ENCODE measurements around the gene STEAP2.

STEAP2 gene

GRCh38 chr7:90194911-90195809 is 16.4 kb upstream of the STEAP2 start:
- no peak for DNase-seq (ENCODE audit: low read depth)

DNA sequence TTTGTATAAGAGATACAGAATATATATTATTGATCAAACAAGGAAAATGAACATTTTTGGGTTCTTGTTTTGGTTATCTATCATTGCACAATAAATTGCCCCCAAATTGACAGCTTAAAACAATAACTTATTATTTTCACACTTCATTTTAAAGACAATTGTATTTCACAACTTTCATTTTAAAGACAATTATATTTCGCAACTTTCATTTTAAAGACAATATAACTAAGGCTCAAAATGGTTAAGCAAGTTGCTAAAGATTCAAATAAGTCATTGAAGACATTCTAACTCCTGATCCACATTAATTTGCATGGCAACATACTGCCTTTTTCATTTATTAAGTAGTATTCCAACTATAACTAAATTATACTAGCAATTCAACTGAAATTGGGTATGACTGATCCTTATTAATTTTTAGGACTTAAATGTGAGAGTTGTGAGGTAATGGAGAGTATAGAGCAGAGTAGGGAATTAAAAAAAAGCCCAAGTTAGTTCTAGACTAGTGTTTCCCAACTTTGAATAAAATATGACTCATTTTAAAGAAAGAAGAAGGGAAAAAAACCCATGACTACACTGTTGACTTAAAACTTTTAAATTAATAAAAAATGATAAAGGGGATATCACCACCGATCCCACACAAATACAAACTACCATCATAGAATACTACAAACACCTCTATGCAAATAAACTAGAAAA is 9.9 kb upstream of the STEAP2 start:
- DNase-seq (ENCODE audit: low read depth) = no peak

GRCh38 chr7:90207956-90208355 is 3.6 kb upstream of the STEAP2 start:
- no peak for DNase-seq (ENCODE audit: low read depth)

- no peak for DNase-seq (ENCODE audit: low read depth)
These were observed 1.8 kb upstream of the STEAP2 start for GRCh38 chr7:90209776-90210175.

GRCh38 chr7:90210475-90210874 is 1.1 kb upstream of the STEAP2 start:
- DNase-seq (ENCODE audit: low read depth) = no peak

GRCh38 chr7:90210981-90211380 is 559 bp upstream of the STEAP2 start:
- no peak for DNase-seq (ENCODE audit: low read depth)

GRCh38 chr7:90212149-90212495 is 582 bp downstream of the STEAP2 start:
- no peak for DNase-seq (ENCODE audit: low read depth)

GRCh38 chr7:90213521-90213920 is 2.0 kb downstream of the STEAP2 start:
- no peak for DNase-seq (ENCODE audit: low read depth)

DNA sequence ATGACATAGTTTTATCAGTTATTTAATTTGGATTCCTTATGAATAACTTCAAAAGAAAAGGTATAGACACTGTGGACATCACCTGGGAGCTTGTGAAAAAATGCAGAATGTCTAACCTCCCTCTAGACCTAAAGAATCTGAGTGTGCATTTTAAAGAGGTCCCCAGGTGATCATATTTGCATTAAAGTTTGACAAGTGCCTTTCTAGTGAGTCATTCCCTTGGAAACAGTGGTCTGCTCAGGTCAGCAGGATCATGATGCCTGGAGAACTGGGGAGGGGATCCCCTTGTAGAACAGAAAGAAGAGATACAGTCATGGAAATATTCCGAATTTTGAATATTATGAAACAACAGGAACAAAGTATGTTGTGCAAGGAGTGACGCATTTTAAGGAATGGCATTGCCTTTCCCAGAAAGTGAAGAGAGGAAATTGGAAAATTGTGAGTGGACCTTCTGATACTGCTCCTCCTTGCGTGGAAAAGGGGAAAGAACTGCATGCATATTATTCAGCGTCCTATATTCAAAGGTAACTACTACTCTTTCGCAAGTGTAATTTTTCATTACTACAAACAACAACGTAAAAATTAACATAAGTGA is 4.6 kb downstream of the STEAP2 start:
- no peak for DNase-seq (ENCODE audit: low read depth)

GRCh38 chr7:90216771-90217170 is 5.2 kb downstream of the STEAP2 start:
- no peak for DNase-seq (ENCODE audit: low read depth)

DNA sequence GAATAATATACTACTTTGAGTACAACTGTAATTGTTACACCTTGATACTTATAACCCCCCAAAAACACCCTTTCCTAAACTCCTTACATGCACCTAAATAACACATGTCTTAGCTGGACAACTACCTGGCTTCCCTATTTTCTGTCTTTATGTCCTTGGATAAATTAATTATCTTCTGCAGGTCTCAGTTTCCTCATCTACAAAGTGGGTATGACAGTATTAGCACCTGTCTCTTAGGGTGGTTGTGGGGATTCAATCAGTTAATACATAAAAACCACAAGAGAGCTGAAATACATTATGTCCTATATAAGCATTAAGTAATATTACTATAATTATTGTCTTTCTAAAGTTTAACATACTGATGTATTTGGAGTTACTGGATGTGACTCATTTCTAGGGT is 10.8 kb downstream of the STEAP2 start:
- DNase-seq (ENCODE audit: low read depth) = no peak

GRCh38 chr7:90222811-90223725 is 11.5 kb downstream of the STEAP2 start:
- no peak for DNase-seq (ENCODE audit: low read depth)

DNA sequence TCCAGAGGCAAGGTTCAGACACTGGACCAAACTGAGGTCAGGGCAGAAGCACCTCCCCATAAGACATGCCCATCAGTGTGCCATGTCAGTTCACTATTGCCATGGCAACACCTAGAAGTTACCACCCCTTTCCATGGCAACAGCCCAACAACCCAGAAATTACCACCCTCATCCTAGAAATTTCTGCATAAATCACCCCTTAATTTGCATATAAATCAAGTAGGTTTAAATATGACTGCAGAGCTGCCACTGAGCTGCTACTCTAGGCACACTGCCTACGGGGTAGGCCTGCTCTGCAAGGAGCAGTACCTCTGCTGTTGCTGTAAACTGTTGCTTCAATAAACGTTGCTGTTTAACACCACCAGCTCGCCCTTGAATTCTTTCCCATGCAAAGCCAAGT is 12.7 kb downstream of the STEAP2 start:
- DNase-seq (ENCODE audit: low read depth) = no peak

DNA sequence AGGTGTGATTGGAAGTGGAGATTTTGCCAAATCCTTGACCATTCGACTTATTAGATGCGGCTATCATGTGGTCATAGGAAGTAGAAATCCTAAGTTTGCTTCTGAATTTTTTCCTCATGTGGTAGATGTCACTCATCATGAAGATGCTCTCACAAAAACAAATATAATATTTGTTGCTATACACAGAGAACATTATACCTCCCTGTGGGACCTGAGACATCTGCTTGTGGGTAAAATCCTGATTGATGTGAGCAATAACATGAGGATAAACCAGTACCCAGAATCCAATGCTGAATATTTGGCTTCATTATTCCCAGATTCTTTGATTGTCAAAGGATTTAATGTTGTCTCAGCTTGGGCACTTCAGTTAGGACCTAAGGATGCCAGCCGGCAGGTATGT is 13.6 kb downstream of the STEAP2 start:
- no peak for DNase-seq (ENCODE audit: low read depth)

- no peak for DNase-seq (ENCODE audit: low read depth)
These were observed 14.1 kb downstream of the STEAP2 start for GRCh38 chr7:90225601-90226000.

DNA sequence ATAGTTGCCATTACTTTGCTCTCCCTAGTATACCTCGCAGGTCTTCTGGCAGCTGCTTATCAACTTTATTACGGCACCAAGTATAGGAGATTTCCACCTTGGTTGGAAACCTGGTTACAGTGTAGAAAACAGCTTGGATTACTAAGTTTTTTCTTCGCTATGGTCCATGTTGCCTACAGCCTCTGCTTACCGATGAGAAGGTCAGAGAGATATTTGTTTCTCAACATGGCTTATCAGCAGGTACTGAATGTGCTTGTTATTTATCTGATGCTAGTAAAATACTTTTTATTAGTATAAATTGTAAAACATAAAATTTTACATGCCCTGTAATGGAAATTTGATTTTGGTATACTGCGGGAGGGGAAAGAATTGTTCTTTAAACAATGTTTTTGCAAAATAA is 15.7 kb downstream of the STEAP2 start:
- no peak for DNase-seq (ENCODE audit: low read depth)

- DNase-seq (ENCODE audit: low read depth) = no peak
These were observed 18.1 kb downstream of the STEAP2 start for GRCh38 chr7:90229682-90230081.

- no peak for DNase-seq (ENCODE audit: low read depth)
These were observed 19.3 kb downstream of the STEAP2 start for GRCh38 chr7:90230834-90231233.

- no peak for DNase-seq (ENCODE audit: low read depth)
These were observed 19.8 kb downstream of the STEAP2 start for GRCh38 chr7:90231304-90231703.

- no peak for DNase-seq (ENCODE audit: low read depth)
These were observed 20.9 kb downstream of the STEAP2 start for GRCh38 chr7:90232430-90232829.

DNA sequence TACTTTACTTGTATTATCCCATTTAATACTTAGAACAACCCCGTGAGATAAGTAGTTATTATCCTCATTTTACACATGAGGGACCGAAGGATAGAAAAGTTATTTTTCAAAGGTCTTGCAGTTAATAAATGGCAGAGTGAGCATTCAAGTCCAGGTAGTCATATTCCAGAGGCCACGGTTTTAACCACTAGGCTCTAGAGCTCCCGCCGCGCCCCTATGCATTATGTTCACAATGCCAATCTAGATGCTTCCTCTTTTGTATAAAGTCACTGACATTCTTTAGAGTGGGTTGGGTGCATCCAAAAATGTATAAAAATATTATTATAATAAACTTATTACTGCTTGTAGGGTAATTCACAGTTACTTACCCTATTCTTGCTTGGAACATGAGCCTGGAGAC is 22.0 kb downstream of the STEAP2 start:
- no peak for DNase-seq (ENCODE audit: low read depth)

- DNase-seq (ENCODE audit: low read depth) = no peak
These were observed 25.3 kb downstream of the STEAP2 start for GRCh38 chr7:90236721-90237289.
